ENCODE measurements around the gene SYNGR2. TPM values are rescaled to one million over a fixed set of nuclear protein-coding genes. Genes with fewer than 3 reads are reported as not detected.

SYNGR2 gene
- total RNA-seq (10 to 100 TPM; 60.3 to 61.6 TPM), polyA plus RNA-seq (100 to 1,000 TPM; 144 to 234 TPM)

- H3K36me3 Mint-ChIP-seq, result peaks cover 0 to 23% of the 10 kb centered on the region in 2 donors
- intact Hi-C loops (cut with micrococcal nuclease), result loop anchor here (1.0 to 2.0 kb wide), 2 partner anchors 28 to 38 kb away; partner anchors contain the start of gene TMC8
- H3K27ac Mint-ChIP-seq, result peak within 1 kb of the TSS; percentile 57 to 84 (median 79)
- peak within 1 kb of the TSS; percentile 42 to 60 for H3K4me3 ChIP-seq (ENCODE audit: low read length in 2 of 2)
- no peaks in the 10 kb centered on the region for H3K9me3 ChIP-seq (ENCODE audit: control insufficient read depth in 1 of 2, low read length in 2 of 2)
- H3K36me3 ChIP-seq (ENCODE audit: insufficient read depth, low read length), result peaks cover 4% of the 10 kb centered on the region
- H3K4me3 Mint-ChIP-seq, result peak within 1 kb of the TSS; percentile 64 to 84 (median 74)
- ChIA-PET POLR2A (ENCODE audit: partially characterized antibody) (interaction anchor here (1.0 to 9.1 kb wide), 8 partner anchors 29 to 59 kb away, joined by 3 to 170 read pairs (median 4); no protein-coding TSS in a partner anchor), CTCF (ENCODE audit: partially characterized antibody) (interaction anchor here (1.4 kb wide), 1 partner anchor 11 kb away, joined by 3 read pairs; no protein-coding TSS in a partner anchor)
- DNase-seq, result peak; percentile 82 to 90 (median 88)
- no peaks in the 10 kb centered on the region for H3K27me3 Mint-ChIP-seq
- peak within 1 kb of the TSS; percentile 87 for H3K27ac ChIP-seq (ENCODE audit: low read depth, low read length)
- no peaks in the 10 kb centered on the region for H3K27me3 ChIP-seq (ENCODE audit: insufficient read depth, low read length)
- peaks cover 17 to 44% (median 32%) of the 10 kb centered on the region in 4 donors for H3K4me1 Mint-ChIP-seq
- H3K4me1 ChIP-seq (ENCODE audit: insufficient read depth, low read length), result peaks cover 41% of the 10 kb centered on the region
- peaks cover 0 to 1% (median 0%) of the 10 kb centered on the region in 8 donors for H3K9me3 Mint-ChIP-seq
Observed at GRCh38 chr17:78168242-78168902, at the start of gene SYNGR2. SYNGR2 (plus strand) TSS chr17:78168581; CDS start chr17:78168617, 36 bp downstream.

GRCh38 chr17:78118801-78119241, 49.6 kb upstream of the SYNGR2 start:
- no peaks in the 10 kb centered on the region for H3K9me3 Mint-ChIP-seq
- POLR2A ChIA-PET (ENCODE audit: partially characterized antibody), result interaction anchor here (1.0 to 26.7 kb wide), 4 partner anchors 8 to 50 kb away, joined by 4 to 1172 read pairs (median 404); partner anchors contain the start of genes C17orf99, SYNGR2, TMC6 and TMC8
- H3K27ac ChIP-seq (ENCODE audit: low read depth, low read length), result no peak overlapping the region
- no peaks in the 10 kb centered on the region for H3K9me3 ChIP-seq (ENCODE audit: control insufficient read depth in 1 of 2, low read length in 2 of 2)
- H3K4me3 Mint-ChIP-seq, result no peak overlapping the region
- peaks cover 39 to 56% of the 10 kb centered on the region in 2 donors for H3K36me3 Mint-ChIP-seq
- no peak overlapping the region for H3K27ac Mint-ChIP-seq
- no peak overlapping the region for H3K4me3 ChIP-seq (ENCODE audit: low read length in 2 of 2)
- peaks cover 60% of the 10 kb centered on the region for H3K36me3 ChIP-seq (ENCODE audit: insufficient read depth, low read length)
- no peak for DNase-seq
- CTCF ChIA-PET (ENCODE audit: partially characterized antibody), result interaction anchor here (1.4 to 11.0 kb wide), 4 partner anchors 12 to 57 kb away, joined by 3 to 121 read pairs (median 12); partner anchors contain the start of gene TMC8
- peaks cover 84% of the 10 kb centered on the region for H3K4me1 ChIP-seq (ENCODE audit: insufficient read depth, low read length)
- H3K27me3 Mint-ChIP-seq, result no peaks in the 10 kb centered on the region
- H3K27me3 ChIP-seq (ENCODE audit: insufficient read depth, low read length), result no peaks in the 10 kb centered on the region
- peaks cover 32 to 67% (median 49%) of the 10 kb centered on the region in 4 donors for H3K4me1 Mint-ChIP-seq
- intact Hi-C loops (cut with micrococcal nuclease), result no loop called here

- Histone ChIP-seq H3K36me3 (ENCODE audit: insufficient read depth, low read length) (peaks cover 63% of the 10 kb centered on the region), H3K27ac (ENCODE audit: low read depth, low read length) (peak overlapping the region; percentile 81), H3K9me3 (ENCODE audit: control insufficient read depth in 1 of 2, low read length in 2 of 2) (no peaks in the 10 kb centered on the region), H3K4me1 (ENCODE audit: insufficient read depth, low read length) (peaks cover 85% of the 10 kb centered on the region), H3K27me3 (ENCODE audit: insufficient read depth, low read length) (no peaks in the 10 kb centered on the region), H3K4me3 (ENCODE audit: low read length in 2 of 2) (peak overlapping the region in 1 of 2 donors; percentile 69)
- no peak for DNase-seq
- ChIA-PET POLR2A (ENCODE audit: partially characterized antibody) (interaction anchor here (1.0 to 26.7 kb wide), 8 partner anchors 10 to 131 kb away, joined by 3 to 1172 read pairs (median 6); partner anchors contain the start of genes C17orf99, TMC6 and TMC8), CTCF (ENCODE audit: partially characterized antibody) (interaction anchor here (1.3 to 11.0 kb wide), 4 partner anchors 10 to 56 kb away, joined by 4 to 121 read pairs (median 12); partner anchors contain the start of gene TMC8)
- Mint-ChIP-seq H3K27me3 (no peaks in the 10 kb centered on the region), H3K36me3 (peaks cover 35 to 54% of the 10 kb centered on the region in 2 donors), H3K9me3 (no peaks in the 10 kb centered on the region), H3K4me3 (peak overlapping the region; percentile 63 to 92 (median 89)), H3K27ac (peak overlapping the region in 5 of 7 donors; percentile 25 to 96 (median 91)), H3K4me1 (peaks cover 26 to 65% (median 47%) of the 10 kb centered on the region in 4 donors)
- intact Hi-C loops (cut with micrococcal nuclease), result no loop called here
Observed at GRCh38 chr17:78120537-78120936, 47.8 kb upstream of the SYNGR2 start.

- intact Hi-C loops (cut with micrococcal nuclease), result loop anchor here (1.0 kb wide), 2 partner anchors 8 to 13 kb away; no protein-coding TSS in a partner anchor
- Histone ChIP-seq H3K36me3 (ENCODE audit: insufficient read depth, low read length) (peaks cover 70% of the 10 kb centered on the region), H3K4me1 (ENCODE audit: insufficient read depth, low read length) (peaks cover 91% of the 10 kb centered on the region), H3K27me3 (ENCODE audit: insufficient read depth, low read length) (no peaks in the 10 kb centered on the region), H3K9me3 (ENCODE audit: control insufficient read depth in 1 of 2, low read length in 2 of 2) (no peaks in the 10 kb centered on the region), H3K4me3 (ENCODE audit: low read length in 2 of 2) (peak overlapping the region; percentile 22 to 69), H3K27ac (ENCODE audit: low read depth, low read length) (peak overlapping the region; percentile 81)
- peak; percentile 77 to 81 (median 78) for DNase-seq
- Mint-ChIP-seq H3K4me1 (peaks cover 26 to 69% (median 51%) of the 10 kb centered on the region in 4 donors), H3K27me3 (no peaks in the 10 kb centered on the region), H3K27ac (peak overlapping the region; percentile 77 to 96 (median 91)), H3K9me3 (no peaks in the 10 kb centered on the region), H3K4me3 (peak overlapping the region; percentile 84 to 92 (median 89)), H3K36me3 (peaks cover 35 to 56% of the 10 kb centered on the region in 2 donors)
- ChIA-PET CTCF (ENCODE audit: partially characterized antibody) (interaction anchor here (0.7 to 11.0 kb wide), 6 partner anchors 7 to 58 kb away, joined by 3 to 121 read pairs (median 5); partner anchors contain the start of gene TMC8), POLR2A (ENCODE audit: partially characterized antibody) (interaction anchor here (0.6 to 26.7 kb wide), 9 partner anchors 11 to 163 kb away, joined by 3 to 1172 read pairs (median 6); partner anchors contain the start of genes C17orf99, TMC6, TMC8 and TNRC6C)
Observed at GRCh38 chr17:78120971-78121800, 47.2 kb upstream of the SYNGR2 start.

GRCh38 chr17:78121801-78122215, 46.6 kb upstream of the SYNGR2 start:
- intact Hi-C loops (cut with micrococcal nuclease), result loop anchor here (1.0 kb wide), 2 partner anchors 7 to 12 kb away; no protein-coding TSS in a partner anchor
- CTCF ChIA-PET (ENCODE audit: partially characterized antibody), result interaction anchor here (1.0 to 11.0 kb wide), 3 partner anchors 8 to 14 kb away, joined by 4 to 121 read pairs (median 6); partner anchors contain the start of gene TMC8
- H3K27me3 ChIP-seq (ENCODE audit: insufficient read depth, low read length), result no peaks in the 10 kb centered on the region
- POLR2A ChIA-PET (ENCODE audit: partially characterized antibody), result interaction anchor here (0.9 to 26.7 kb wide), 6 partner anchors 11 to 163 kb away, joined by 3 to 1172 read pairs (median 8); partner anchors contain the start of genes C17orf99, TMC6, TMC8 and TNRC6C
- Mint-ChIP-seq H3K27me3 (no peaks in the 10 kb centered on the region), H3K27ac (peak overlapping the region; percentile 77 to 96 (median 91)), H3K36me3 (peaks cover 33 to 56% of the 10 kb centered on the region in 2 donors), H3K9me3 (no peaks in the 10 kb centered on the region), H3K4me3 (peak overlapping the region; percentile 84 to 92 (median 89)), H3K4me1 (peaks cover 28 to 74% (median 53%) of the 10 kb centered on the region in 4 donors)
- no peaks in the 10 kb centered on the region for H3K9me3 ChIP-seq (ENCODE audit: control insufficient read depth in 1 of 2, low read length in 2 of 2)
- DNase-seq, result peak in 2 of 5 donors; percentile 38 to 47
- H3K4me1 ChIP-seq (ENCODE audit: insufficient read depth, low read length), result peaks cover 94% of the 10 kb centered on the region
- peaks cover 72% of the 10 kb centered on the region for H3K36me3 ChIP-seq (ENCODE audit: insufficient read depth, low read length)
- H3K4me3 ChIP-seq (ENCODE audit: low read length in 2 of 2), result peak overlapping the region; percentile 36 to 69
- peak overlapping the region; percentile 81 for H3K27ac ChIP-seq (ENCODE audit: low read depth, low read length)

GRCh38 chr17:78122216-78122930, 46.0 kb upstream of the SYNGR2 start:
- Mint-ChIP-seq H3K27ac (peak overlapping the region; percentile 77 to 96 (median 91)), H3K9me3 (no peaks in the 10 kb centered on the region), H3K36me3 (peaks cover 34 to 58% of the 10 kb centered on the region in 2 donors), H3K4me1 (peaks cover 27 to 74% (median 54%) of the 10 kb centered on the region in 4 donors), H3K27me3 (no peaks in the 10 kb centered on the region), H3K4me3 (peak overlapping the region; percentile 84 to 92 (median 89))
- DNase-seq, result peak in 3 of 5 donors; percentile 31 to 47 (median 41)
- intact Hi-C loops (cut with micrococcal nuclease), result no loop called here
- Histone ChIP-seq H3K27ac (ENCODE audit: low read depth, low read length) (peak overlapping the region; percentile 81), H3K36me3 (ENCODE audit: insufficient read depth, low read length) (peaks cover 67% of the 10 kb centered on the region), H3K9me3 (ENCODE audit: control insufficient read depth in 1 of 2, low read length in 2 of 2) (no peaks in the 10 kb centered on the region), H3K4me1 (ENCODE audit: insufficient read depth, low read length) (peaks cover 92% of the 10 kb centered on the region), H3K4me3 (ENCODE audit: low read length in 2 of 2) (peak overlapping the region; percentile 36 to 69), H3K27me3 (ENCODE audit: insufficient read depth, low read length) (no peaks in the 10 kb centered on the region)
- CTCF ChIA-PET (ENCODE audit: partially characterized antibody), result interaction anchor here (1.0 to 11.0 kb wide), 4 partner anchors 8 to 18 kb away, joined by 3 to 121 read pairs (median 5); partner anchors contain the start of gene TMC8
- POLR2A ChIA-PET (ENCODE audit: partially characterized antibody), result interaction anchor here (0.9 to 26.7 kb wide), 6 partner anchors 12 to 164 kb away, joined by 3 to 1172 read pairs (median 8); partner anchors contain the start of genes C17orf99, TMC6, TMC8 and TNRC6C
